Kidney (tissue), 14 donors: ENCODE measurements around the gene PTPDC1. TPM values are rescaled to one million over a fixed set of nuclear protein-coding genes. Genes with fewer than 3 reads are reported as not detected.

ENCODE experiments used
- DNase-seq, 5 donors: peaks; one replicate each; pipeline ENCODE4 v3.0.0-alpha.2; 2013 to 2020
- FAIRE-seq: peaks from 2 replicates; lab custom pipeline; 2012; peaks lifted over from hg19 to GRCh38; lab: Jason Lieb, UNC
- H3K27ac ChIP-seq, 2 donors: one replicate each; pipeline ENCODE4 v1.7.0; 2013; ENCODE audit warnings: low read depth in 2 of 2, low read length in 2 of 2, inconsistent platforms in 1 of 2
- H3K27me3 ChIP-seq: one replicate; pipeline ENCODE4 v1.7.1; 2013; ENCODE audit warnings: low read length, inconsistent platforms; ENCODE audit not compliant: control insufficient read depth, insufficient read depth
- H3K36me3 ChIP-seq, 3 donors: one replicate each; pipeline versions ENCODE4 v1.7.0 to v1.7.1; 2013; ENCODE audit warnings: low read length in 3 of 3, control low read depth in 1 of 3, inconsistent platforms in 1 of 3; ENCODE audit not compliant: insufficient read depth in 3 of 3, control insufficient read depth in 2 of 3
- H3K4me1 ChIP-seq, 3 donors: one replicate each; pipeline versions ENCODE4 v1.7.0 to v1.7.1; 2013; ENCODE audit warnings: low read length in 3 of 3, inconsistent platforms in 1 of 3, low read depth in 1 of 3; ENCODE audit not compliant: control insufficient read depth in 2 of 3, insufficient read depth in 2 of 3
- H3K4me3 ChIP-seq, 3 donors: one replicate each; pipeline versions ENCODE4 v1.7.0 to v1.8.1; 2013; ENCODE audit warnings: low read length in 3 of 3, control low read depth in 1 of 3, inconsistent platforms in 1 of 3
- H3K9ac ChIP-seq, 3 donors: one replicate each; pipeline versions ENCODE4 v1.7.0 to v1.7.1; 2013; ENCODE audit warnings: low read length in 3 of 3, control low read depth in 1 of 3, inconsistent platforms in 1 of 3
- H3K9me3 ChIP-seq, 3 donors: one replicate each; pipeline versions ENCODE4 v1.7.0 to v1.7.1; 2013; ENCODE audit warnings: low read length in 3 of 3, control low read depth in 1 of 3, inconsistent platforms in 1 of 3; ENCODE audit not compliant: control insufficient read depth in 2 of 3, insufficient read depth in 1 of 3
- CTCF ChIP-seq: IDR thresholded peaks from 3 replicates; pipeline ENCODE4 v1.5.1; 2012; ENCODE audit warnings: mild to moderate bottlenecking, moderate library complexity, borderline replicate concordance; ENCODE audit not compliant: insufficient read depth; ENCODE audit errors: extremely low read depth
- intact Hi-C: fragments of 100-400 bp; cut with DNase I; formaldehyde crosslinking; loops from one replicate; pipeline ENCODE4 v1.11.1; 2022
- polyA plus RNA-seq: library from polyadenylated mRNA; stranded (reverse); fragments of 350-450 nt; fragmentation: Illumina TruSeq; extraction: RNeasy Lipid Tissue Mini Kit (QIAGEN cat#74804); gene quantifications from one replicate; pipeline ENCODE4 v1.2.3, GENCODE V29; 2014; ENCODE audit warnings: low read depth, low replicate concordance; ENCODE audit not compliant: insufficient read depth
- total RNA-seq: library from RNA; stranded (reverse); fragmentation: NEBNext Ultra II Directional; extraction: Animal tissue kit (Norgen Biotek cat#: 25700); gene quantifications from one replicate; pipeline ENCODE4 v1.2.1, GENCODE V29; 2021
- donor health status: control.
- donor health status: control.
- donor health status: control.
- donor health status: control.
- donor health status: control.
- donor health status: DM: yes; HTN: yes; CAD: no.
- donor health status: Normal renal cell carcinoma (clear cell type).

Gene PTPDC1
- total and polyA plus RNA-seq, 2 donors from 2014 or later = 2.8 to 8.7 TPM

DNA sequence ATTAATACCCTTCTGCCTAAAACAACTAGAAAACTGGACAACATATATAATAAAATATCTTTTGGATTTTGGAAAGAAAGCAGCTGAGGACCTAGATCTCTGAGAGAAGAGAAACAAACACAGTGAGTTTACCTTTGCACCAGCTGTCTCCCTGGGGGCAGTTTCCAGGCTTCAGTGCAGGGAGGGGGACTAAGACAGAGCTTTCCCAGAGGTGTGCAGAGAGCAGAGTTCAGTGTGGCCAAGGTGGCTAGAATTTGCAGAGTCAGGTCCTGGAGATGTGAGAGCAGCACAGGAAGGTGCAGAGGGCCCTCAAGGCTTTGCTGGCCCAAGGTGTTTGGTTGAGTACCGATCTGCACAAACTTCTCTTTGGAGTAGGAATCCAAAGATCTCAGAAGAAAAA lies 26.3 kb upstream of the PTPDC1 start:
- intact Hi-C loops = no loop called here
- Histone ChIP-seq H3K27ac (peak overlapping the region in 1 of 2 donors; percentile 13), H3K4me3 (no peak overlapping the region), H3K9ac (no peak overlapping the region), H3K27me3 (no peaks in the 10 kb centered on the region), H3K36me3 (no peaks in the 10 kb centered on the region), H3K9me3 (peaks cover 0 to 6% (median 0%) of the 10 kb centered on the region in 3 donors), H3K4me1 (peaks cover 0 to 4% (median 0%) of the 10 kb centered on the region in 3 donors)
- peak in 2 of 5 donors; percentile 9 to 12 for DNase-seq
- TF ChIP-seq CTCF = no peak
- no peak for FAIRE-seq

- no peak overlapping the region for H3K4me3 ChIP-seq
- no peak overlapping the region for H3K9ac ChIP-seq
- FAIRE-seq = no peak
- intact Hi-C loops = no loop called here
- no peak for TF ChIP-seq CTCF
- no peaks in the 10 kb centered on the region for H3K4me1 ChIP-seq
- no peak overlapping the region for H3K27ac ChIP-seq
- DNase-seq = no peak
- peaks cover 0 to 6% (median 0%) of the 10 kb centered on the region in 3 donors for H3K9me3 ChIP-seq
- H3K27me3 ChIP-seq = no peaks in the 10 kb centered on the region
- no peaks in the 10 kb centered on the region for H3K36me3 ChIP-seq
Observed at GRCh38 chr9:94061864-94062263, 22.4 kb upstream of the PTPDC1 start.

DNA sequence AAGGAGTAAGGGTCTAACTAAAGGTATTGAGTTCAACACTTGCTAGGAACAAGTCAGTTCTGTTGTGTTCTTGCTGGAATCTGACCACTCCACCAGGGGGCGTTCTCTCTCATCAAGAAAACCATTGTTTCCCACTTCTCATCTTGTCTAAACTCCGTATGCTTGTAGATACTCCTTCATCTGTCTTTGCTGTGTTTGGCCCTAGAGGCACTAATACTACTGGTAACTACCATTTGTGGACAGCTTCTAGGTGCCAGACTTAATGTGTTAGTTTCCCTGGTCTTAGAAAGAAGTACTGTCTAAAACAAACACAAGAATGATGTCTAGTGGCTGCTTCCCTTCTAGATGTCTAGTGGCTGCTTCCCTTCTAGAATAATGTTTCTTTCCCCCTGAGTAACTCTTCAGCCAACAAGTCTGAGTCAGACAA lies 18.7 kb upstream of the PTPDC1 start:
- H3K27ac ChIP-seq = no peak overlapping the region

More for the DNA sequence above, 18.7 kb upstream of the PTPDC1 start:
- Histone ChIP-seq H3K4me3 (no peak overlapping the region), H3K27me3 (no peaks in the 10 kb centered on the region), H3K4me1 (no peaks in the 10 kb centered on the region), H3K36me3 (no peaks in the 10 kb centered on the region), H3K9ac (no peak overlapping the region), H3K9me3 (peaks cover 0 to 6% (median 0%) of the 10 kb centered on the region in 3 donors)
- FAIRE-seq (peak; percentile 83), DNase-seq (peak in 4 of 5 donors; percentile 73 to 92 (median 80))
- peak; percentile 86 for TF ChIP-seq CTCF
- intact Hi-C loops = loop anchor here (5.0 kb wide), 1 partner anchor 147 kb away; no protein-coding TSS in a partner anchor
